K562 treated with DMSO at 1 percent for 12 hours (cell line): ENCODE measurements around the gene ATL2. TPM values are rescaled to one million over a fixed set of nuclear protein-coding genes. Genes with fewer than 3 reads are reported as not detected.

Experiments
- total RNA-seq: library from RNA; unstranded; fragments of 300-600 nt; gene quantifications from 2 replicates; pipeline ENCODE4 v1.2.3, GENCODE V29; 2022; ENCODE audit not compliant: insufficient read depth

Gene ATL2
- 18.0 and 51.5 TPM in 2 replicates for total RNA-seq

GRCh38 chr2:38377050-38377828 is at the start of gene ATL2:
Gene ATL2 (minus strand): TSS chr2:38377273. CDS start chr2:38377260, 13 bp downstream.

Other genes with a start within 250 kb of the ATL2 start
- gene HNRNPLL, start 225.7 kb upstream of the ATL2 start, total RNA-seq: 19.8 and 33.7 TPM in 2 replicates